HCT116 (cell line): Measurements from ENCODE around the gene SMARCA2. TPM values are rescaled to one million over a fixed set of nuclear protein-coding genes. Genes with fewer than 3 reads are reported as not detected.

Experiments
- ATAC-seq: fragments of 200-7000 bp; cut with Tn5 transposase; 2 replicates; pipeline ENCODE4 v1.9.1; 2020; ENCODE audit warnings: mild to moderate bottlenecking, moderate library complexity
- BruUV-seq: library from RNA; stranded (reverse); fragments of 400-500 nt; replicated peaks from 2 replicates; lab custom pipeline; 2021; lab: Mats Ljungman, UMichigan
- CTCF ChIA-PET: fragments of 300-600 bp; sonication (Branson Sonifier 250); formaldehyde crosslinking; loops from one replicate; lab custom pipeline; 2021; ENCODE audit warnings: antibody characterized with exemption; lab: Charles Lee
- POLR2A ChIA-PET: fragments of 300-600, 350-600 bp; sonication (Branson Sonifier 250); formaldehyde crosslinking; loops from one replicate; lab custom pipeline; 2021; ENCODE audit warnings: antibody characterized with exemption; lab: Charles Lee
- RAD21 ChIA-PET, 2 experiments: fragments of 300-600 bp; sonication (Branson Sonifier 250); formaldehyde crosslinking; loops; one replicate each; lab custom pipeline; 2023; ENCODE audit warnings: low total read pairs in 2 of 2; ENCODE audit not compliant: uncharacterized antibody in 2 of 2, unreplicated experiment in 2 of 2, low non-redundant PET in 1 of 2; lab: Charles Lee
- DNase-seq: peaks from one replicate; pipeline ENCODE4 v3.0.0-alpha.2; 2010; ENCODE audit warnings: low read depth, low spot score
- H2AFZ ChIP-seq: fragments of 200-600 bp; shearing (Covaris generic), sonication (generic); 2 replicates; pipeline ENCODE4 v1.6.1; 2017; ENCODE audit warnings: low read depth, mixed run types, mixed read lengths, antibody characterized with exemption, low read length; ENCODE audit not compliant: poor library complexity, severe bottlenecking
- H3K27ac ChIP-seq: 2 replicates; pipeline ENCODE4 v1.5.1; 2012; ENCODE audit warnings: low read depth, low read length
- H3K27me3 ChIP-seq: fragments of 200-600 bp; sonication (generic); 2 replicates; pipeline ENCODE4 v1.6.1; 2016; ENCODE audit warnings: mixed run types, low read length, mixed read lengths; ENCODE audit not compliant: insufficient read depth
- H3K36me3 ChIP-seq, 2 experiments: fragments of 200-500 bp in 1 of 2; fragments of 200-600 bp in 1 of 2; sonication (Bioruptor generic) in 1 of 2; sonication (generic) in 1 of 2; 2 replicates each; pipeline versions ENCODE4 v1.5.1 to v1.6.1; 2014 to 2016; ENCODE audit warnings: low read length in 2 of 2, inconsistent platforms in 1 of 2, mixed read lengths in 1 of 2, mixed run types in 1 of 2; ENCODE audit not compliant: insufficient read depth in 2 of 2, control insufficient read depth in 1 of 2
- H3K4me1 ChIP-seq, 2 experiments: fragments of 200-600 bp in 1 of 2; sonication (generic) in 1 of 2; 2 replicates each; pipeline versions ENCODE4 v1.5.1 to v1.6.1; 2012 to 2017; ENCODE audit warnings: low read length in 2 of 2, inconsistent platforms in 1 of 2, mild to moderate bottlenecking in 1 of 2, mixed read lengths in 1 of 2, mixed run types in 1 of 2, moderate library complexity in 1 of 2; ENCODE audit not compliant: insufficient read depth in 2 of 2, control insufficient read depth in 1 of 2
- H3K4me2 ChIP-seq: fragments of 200-600 bp; sonication (generic); 2 replicates; pipeline ENCODE4 v1.6.1; 2017; ENCODE audit warnings: mixed run types, low read length, mixed read lengths
- H3K4me3 ChIP-seq, 2 experiments: fragments of 200-600 bp in 1 of 2; sonication (generic) in 1 of 2; replicated peaks in 1 of 2; 2 replicates each; pipeline ENCODE4 v1.5.1; 2011 to 2016; ENCODE audit warnings: low read length in 2 of 2, control low read depth in 1 of 2, low read depth in 1 of 2, mild to moderate bottlenecking in 1 of 2, mixed read lengths in 1 of 2, mixed run types in 1 of 2
- H3K79me2 ChIP-seq: fragments of 200-600 bp; sonication (generic); 2 replicates; pipeline ENCODE4 v1.6.1; 2017; ENCODE audit warnings: mild to moderate bottlenecking, mixed run types, low read length, moderate library complexity, mixed read lengths; ENCODE audit not compliant: insufficient read depth
- H3K9ac ChIP-seq: fragments of 200-600 bp; sonication (generic); 2 replicates; pipeline ENCODE4 v1.6.1; 2016; ENCODE audit warnings: low read length, mixed read lengths
- H3K9me2 ChIP-seq: fragments of 200-600 bp; sonication (generic), shearing (Covaris generic); 2 replicates; pipeline ENCODE4 v1.6.1; 2017; ENCODE audit warnings: mixed run types, mild to moderate bottlenecking, moderate library complexity; ENCODE audit not compliant: insufficient read depth
- H3K9me3 ChIP-seq, 2 experiments: fragments of 200-500 bp in 1 of 2; fragments of 200-600 bp in 1 of 2; sonication (Bioruptor generic) in 1 of 2; sonication (generic) in 1 of 2; 2 replicates each; pipeline ENCODE4 v1.6.1; 2014 to 2017; ENCODE audit warnings: low read length in 2 of 2, mixed read lengths in 2 of 2, inconsistent platforms in 1 of 2, low read depth in 1 of 2, mild to moderate bottlenecking in 1 of 2, mixed run types in 1 of 2, moderate library complexity in 1 of 2; ENCODE audit not compliant: control insufficient read depth in 1 of 2, insufficient read depth in 1 of 2
- H4K20me1 ChIP-seq: fragments of 200-600 bp; sonication (generic), shearing (Covaris generic); 2 replicates; pipeline ENCODE4 v1.6.1; 2017; ENCODE audit warnings: mixed run types, mild to moderate bottlenecking, moderate library complexity; ENCODE audit not compliant: insufficient read depth
- CBX3 ChIP-seq: IDR thresholded peaks from 2 replicates; pipeline ENCODE4 v1.6.1; 2012; ENCODE audit warnings: low read depth
- CTCF ChIP-seq, 3 experiments: fragments of 200-600 bp in 1 of 3; sonication (generic) in 1 of 3; IDR thresholded peaks in 2 of 3; conservative IDR thresholded peaks in 1 of 3; 2 replicates each; pipeline ENCODE4 v1.5.1; 2012 to 2017; ENCODE audit warnings: low read depth in 2 of 3, low read length in 2 of 3, antibody characterized with exemption in 1 of 3, borderline replicate concordance in 1 of 3, control low read depth in 1 of 3, mild to moderate bottlenecking in 1 of 3, mixed read lengths in 1 of 3, mixed run types in 1 of 3, moderate library complexity in 1 of 3; ENCODE audit not compliant: insufficient read depth in 1 of 3
- EGR1 ChIP-seq: IDR thresholded peaks from 2 replicates; pipeline ENCODE4 v1.6.1; 2012; ENCODE audit warnings: low read depth
- EZH2phosphoT487 ChIP-seq: fragments of 200-600 bp; IDR thresholded peaks from 2 replicates; pipeline ENCODE4 v1.6.1; 2018; ENCODE audit warnings: antibody characterized with exemption, borderline replicate concordance
- FOSL1 ChIP-seq: IDR thresholded peaks from 2 replicates; pipeline ENCODE4 v1.6.1; 2012; ENCODE audit warnings: low read depth
- RAD21 ChIP-seq: IDR thresholded peaks from 2 replicates; pipeline ENCODE4 v1.6.1; 2012; ENCODE audit warnings: low read depth, mild to moderate bottlenecking
- REST ChIP-seq: IDR thresholded peaks from 2 replicates; pipeline ENCODE4 v1.6.1; 2012; ENCODE audit warnings: low read depth
- SRF ChIP-seq: IDR thresholded peaks from 2 replicates; pipeline ENCODE4 v1.6.1; 2012; ENCODE audit warnings: low read depth
- intact Hi-C: fragments of 100-400 bp; cut with micrococcal nuclease; formaldehyde crosslinking; loops from 2 replicates; pipeline ENCODE4 v1.10.0; 2022
- total RNA-seq: library from RNA; stranded (reverse); gene quantifications from one replicate; pipeline ENCODE4 v1.2.1, GENCODE V29; 2021; ENCODE audit not compliant: unreplicated experiment

Gene SMARCA2
- total RNA-seq, 1 experiment from 2014 or later: 14.7 TPM

DNA sequence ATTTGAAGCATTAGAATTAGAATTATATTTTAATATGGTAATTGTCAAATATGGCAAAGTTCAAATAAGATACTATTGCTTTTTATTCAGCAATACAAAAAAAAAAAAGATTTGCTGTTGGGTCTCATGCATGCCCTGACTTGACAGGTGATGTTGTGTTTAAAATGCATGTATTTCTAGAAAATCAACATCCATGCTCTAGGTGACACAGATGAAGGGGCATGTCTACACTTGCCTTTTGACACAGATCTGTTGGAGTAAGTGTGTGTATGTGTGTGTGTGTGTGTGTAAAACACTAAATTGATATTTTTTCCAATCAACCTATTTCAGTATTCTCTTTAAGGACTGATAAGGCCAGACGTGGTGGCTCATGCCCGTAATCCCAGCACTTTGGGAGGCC lies 38.1 kb upstream of the SMARCA2 start:
- H3K4me1 ChIP-seq: no peaks in the 10 kb centered on the region
- H3K9ac ChIP-seq: no peak overlapping the region
- no peaks in the 10 kb centered on the region for H3K27me3 ChIP-seq
- no TSS peak for BruUV-seq
- CTCF ChIA-PET: no interaction called here
- no peak overlapping the region for H3K27ac ChIP-seq
- H3K4me3 ChIP-seq: no peak overlapping the region
- intact Hi-C loops: no loop called here
- no peaks in the 10 kb centered on the region for H3K36me3 ChIP-seq
- DNase-seq: no peak
- no peak for TF ChIP-seq CBX3
- no peak for TF ChIP-seq FOSL1
- TF ChIP-seq, all 23 proteins: peak for 0
- H3K9me2 ChIP-seq: no peaks in the 10 kb centered on the region
- no peak overlapping the region for H3K4me2 ChIP-seq
- H3K9me3 ChIP-seq: no peaks in the 10 kb centered on the region
- H3K79me2 ChIP-seq: no peaks in the 10 kb centered on the region
- ChIA-PET RAD21 (no interaction called here), POLR2A (no interaction called here)
- no peak overlapping the region for H2AFZ ChIP-seq
- no peaks in the 10 kb centered on the region for H4K20me1 ChIP-seq
- no peak for ATAC-seq

DNA sequence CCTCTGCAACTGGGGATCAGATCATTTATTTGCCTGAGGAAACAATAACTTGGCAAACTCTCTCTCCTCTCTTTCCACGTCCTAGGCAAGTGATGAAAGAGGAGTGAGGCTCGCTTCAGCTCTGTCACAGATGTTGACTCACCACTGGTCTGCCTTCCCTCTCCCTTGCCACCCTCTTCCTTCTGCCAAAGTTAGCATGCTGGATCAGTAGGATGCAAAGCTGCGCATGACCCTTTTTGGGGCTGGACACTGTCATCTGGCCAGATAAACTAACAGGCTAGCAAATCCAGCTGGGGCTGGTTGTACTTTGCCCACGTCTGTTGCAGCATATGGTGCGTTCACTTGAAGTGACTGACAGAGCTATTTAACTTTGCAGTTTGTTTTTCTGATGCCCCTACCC lies 36.2 kb upstream of the SMARCA2 start:
- Histone ChIP-seq H3K9ac (no peak overlapping the region), H3K4me2 (no peak overlapping the region), H3K79me2 (no peaks in the 10 kb centered on the region), H2AFZ (no peak overlapping the region), H3K9me3 (no peaks in the 10 kb centered on the region), H3K27me3 (0 out of 2 replicates have a peak, but pooled peaks cover 1% of the 10 kb centered on the region), H3K4me3 (no peak overlapping the region), H3K36me3 (no peaks in the 10 kb centered on the region), H4K20me1 (no peaks in the 10 kb centered on the region), H3K9me2 (no peaks in the 10 kb centered on the region), H3K27ac (no peak overlapping the region), H3K4me1 (no peaks in the 10 kb centered on the region)
- ChIA-PET POLR2A (no interaction called here), RAD21 (no interaction called here), CTCF (no interaction called here)
- intact Hi-C loops: no loop called here
- ATAC-seq (no peak), DNase-seq (no peak)
- TF ChIP-seq CTCF (IDR thresholded peaks at IDR 0.05 in 2 of 3, conservative IDR thresholded peaks at IDR 0.05 in 1 of 3; ENCODE audit: borderline replicate concordance in 1 of 3, insufficient read depth in 1 of 3, low read depth in 2 of 3, low read length in 2 of 3) (no peak), EZH2phosphoT487 (no peak), SRF (no peak), EGR1 (no peak), RAD21 (no peak), REST (no peak)
- no TSS peak for BruUV-seq
